Rectal smooth muscle tissue (tissue), 1 donor: ENCODE results near the gene CMC2.

ENCODE experiments used
- H3K27ac ChIP-seq: one replicate; pipeline ENCODE4 v1.7.0; 2013; ENCODE audit warnings: low read depth, low read length, inconsistent platforms
- H3K27me3 ChIP-seq: one replicate; pipeline ENCODE4 v1.7.0; 2013; ENCODE audit warnings: low read length; ENCODE audit not compliant: control insufficient read depth, insufficient read depth
- H3K36me3 ChIP-seq: one replicate; pipeline ENCODE4 v1.7.0; 2013; ENCODE audit warnings: low read length; ENCODE audit not compliant: control insufficient read depth, insufficient read depth
- H3K4me1 ChIP-seq: one replicate; pipeline ENCODE4 v1.7.0; 2013; ENCODE audit warnings: low read length; ENCODE audit not compliant: control insufficient read depth, insufficient read depth
- H3K4me3 ChIP-seq: one replicate; pipeline ENCODE4 v1.7.0; 2013; ENCODE audit warnings: low read length
- H3K9ac ChIP-seq: one replicate; pipeline ENCODE4 v1.7.0; 2013; ENCODE audit warnings: low read length

CMC2 gene

DNA sequence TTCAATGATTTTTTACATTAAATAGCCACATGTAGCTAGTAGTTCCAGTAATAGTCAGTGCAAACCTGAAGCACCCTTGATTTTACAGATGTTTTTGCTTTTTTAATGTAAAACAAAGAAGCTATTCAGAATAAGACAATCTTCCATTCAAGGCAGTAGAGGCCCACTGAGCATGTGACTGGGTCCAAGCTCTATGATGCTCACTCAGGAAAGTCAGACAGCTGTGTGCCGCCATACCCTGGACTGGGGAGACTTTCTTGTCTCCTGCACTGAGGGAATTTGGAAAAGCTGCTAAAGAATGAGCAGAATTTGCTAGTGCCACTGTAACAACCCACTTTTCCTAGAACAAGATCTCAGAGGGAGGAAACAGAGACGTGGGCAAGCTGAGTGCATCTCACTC is 11.8 kb upstream of the CMC2 start:
- Histone ChIP-seq H3K27me3 (no peaks in the 10 kb centered on the region), H3K9ac (no peak overlapping the region), H3K4me3 (no peak overlapping the region), H3K27ac (no peak overlapping the region), H3K36me3 (peaks cover 5% of the 10 kb centered on the region), H3K4me1 (no peaks in the 10 kb centered on the region)

DNA sequence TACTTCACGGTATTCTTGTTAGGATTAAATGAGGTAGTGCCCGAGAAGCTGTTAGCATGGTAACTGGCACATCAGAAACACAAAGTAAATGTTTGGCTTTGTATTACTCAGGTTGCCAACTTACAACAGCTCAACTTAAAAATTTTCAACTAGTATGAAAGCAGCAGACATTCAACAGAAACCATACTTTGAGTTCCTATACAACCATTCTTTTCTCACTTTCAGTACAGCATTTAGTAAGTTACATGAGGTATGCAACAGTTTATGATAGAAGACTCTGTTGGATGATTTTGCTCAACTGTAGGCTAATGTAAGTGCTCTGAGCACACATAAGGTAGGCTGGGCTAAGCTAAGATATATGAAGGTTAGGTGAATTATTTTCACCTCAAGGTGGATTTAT is 8.0 kb upstream of the CMC2 start:
- Histone ChIP-seq H3K36me3 (peaks cover 2% of the 10 kb centered on the region), H3K27ac (no peak overlapping the region), H3K9ac (no peak overlapping the region), H3K4me3 (no peak overlapping the region), H3K4me1 (no peaks in the 10 kb centered on the region), H3K27me3 (no peaks in the 10 kb centered on the region)

DNA sequence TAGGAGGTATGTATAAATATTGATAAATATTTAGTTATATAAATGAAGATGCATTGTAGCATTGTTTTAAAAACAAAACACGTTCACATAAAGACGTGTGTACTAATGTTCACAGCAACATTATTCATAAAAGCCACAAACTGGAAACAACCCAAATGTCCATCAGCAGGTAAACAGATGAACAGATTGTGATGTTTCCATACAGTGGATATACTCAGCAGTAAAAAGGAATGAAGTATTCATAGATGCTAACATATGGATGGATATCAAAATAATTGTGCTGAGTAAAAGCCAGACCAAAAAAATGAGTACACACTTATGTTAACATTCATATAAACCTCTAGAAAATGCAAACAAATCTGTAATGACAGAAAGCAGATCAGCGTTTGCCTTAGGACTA is 6.3 kb upstream of the CMC2 start:
- Histone ChIP-seq H3K27ac (no peak overlapping the region), H3K36me3 (peaks cover 2% of the 10 kb centered on the region), H3K27me3 (no peaks in the 10 kb centered on the region), H3K9ac (no peak overlapping the region), H3K4me1 (no peaks in the 10 kb centered on the region), H3K4me3 (no peak overlapping the region)

DNA sequence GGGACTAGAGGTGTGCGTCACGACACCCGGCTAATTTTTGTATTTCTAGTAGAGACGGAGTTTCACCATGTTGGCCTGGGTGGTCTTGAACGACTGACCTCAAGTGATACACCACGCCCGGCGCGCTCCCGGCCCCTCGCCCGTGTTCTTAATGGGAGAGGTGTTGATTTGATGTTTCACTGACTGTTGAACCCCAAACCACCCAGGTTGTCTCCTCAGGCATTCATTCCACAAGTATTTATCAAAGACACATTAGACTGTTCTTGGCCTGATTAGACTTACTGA is 1.8 kb upstream of the CMC2 start:
- Histone ChIP-seq H3K4me1 (peaks cover 8% of the 10 kb centered on the region), H3K27me3 (no peaks in the 10 kb centered on the region), H3K4me3 (peak overlapping the region; percentile 90), H3K9ac (no peak overlapping the region), H3K27ac (peak overlapping the region; percentile 94), H3K36me3 (no peaks in the 10 kb centered on the region)

DNA sequence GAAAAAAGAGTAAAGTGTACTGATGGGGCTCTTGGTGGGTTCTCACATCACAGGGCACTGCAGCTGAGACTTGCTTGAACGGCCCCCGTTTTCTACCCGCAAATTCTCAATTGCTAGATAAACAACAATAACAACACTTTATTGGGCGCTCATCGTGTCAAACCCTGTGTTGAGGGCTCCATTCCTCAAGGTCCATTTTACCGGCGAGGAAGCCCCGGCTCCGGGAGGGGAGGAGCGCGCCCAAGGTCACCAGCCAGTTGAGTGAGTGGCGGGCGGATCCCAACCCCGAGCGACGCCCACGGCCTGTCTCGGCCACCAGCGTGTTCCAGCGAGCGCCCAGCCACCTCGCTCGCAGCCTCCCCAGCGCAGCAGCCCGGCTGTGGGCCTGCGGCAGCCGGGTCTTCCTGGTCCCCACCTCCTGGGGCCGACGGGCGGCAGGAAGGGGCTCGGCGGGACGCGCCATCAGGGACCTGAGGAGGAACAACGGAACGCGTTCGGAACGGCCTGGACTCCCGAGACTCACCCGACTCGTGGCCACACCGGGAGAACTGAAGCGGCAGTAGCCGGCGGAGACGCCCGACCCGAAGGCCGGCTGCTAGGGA is 373 bp downstream of the CMC2 start:
- no peaks in the 10 kb centered on the region for H3K27me3 ChIP-seq
- peak overlapping the region; percentile 46 for H3K9ac ChIP-seq
- peak overlapping the region; percentile 94 for H3K27ac ChIP-seq
- H3K4me1 ChIP-seq: peaks cover 8% of the 10 kb centered on the region
- no peaks in the 10 kb centered on the region for H3K36me3 ChIP-seq
- H3K4me3 ChIP-seq: peak overlapping the region; percentile 90

DNA sequence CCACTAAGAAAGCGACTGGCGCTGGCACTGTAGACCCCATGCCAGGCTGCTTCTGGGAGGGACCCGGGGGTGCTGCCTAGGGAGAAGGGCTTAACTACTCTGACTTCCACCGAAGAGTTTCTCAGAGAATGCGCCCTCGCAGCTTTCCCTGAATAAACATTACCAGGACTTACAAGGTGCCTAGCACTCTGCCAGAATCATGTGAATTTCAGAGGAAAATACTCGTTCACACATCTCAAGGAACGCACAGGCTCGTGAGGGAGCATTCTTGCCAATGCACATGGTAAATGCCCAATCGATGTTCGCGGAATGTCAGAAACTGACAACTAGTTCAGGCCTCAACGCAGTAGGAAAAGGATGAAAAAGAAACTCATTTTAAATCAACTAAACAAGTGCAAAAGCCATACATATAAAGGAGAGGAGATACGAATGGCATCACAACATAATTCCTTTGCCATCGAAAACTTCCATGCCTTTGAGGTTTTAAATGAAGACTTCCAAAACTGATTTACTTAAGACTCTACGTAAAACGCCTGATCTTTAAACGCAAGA is 999 bp downstream of the CMC2 start:
- peak overlapping the region; percentile 94 for H3K27ac ChIP-seq

DNA sequence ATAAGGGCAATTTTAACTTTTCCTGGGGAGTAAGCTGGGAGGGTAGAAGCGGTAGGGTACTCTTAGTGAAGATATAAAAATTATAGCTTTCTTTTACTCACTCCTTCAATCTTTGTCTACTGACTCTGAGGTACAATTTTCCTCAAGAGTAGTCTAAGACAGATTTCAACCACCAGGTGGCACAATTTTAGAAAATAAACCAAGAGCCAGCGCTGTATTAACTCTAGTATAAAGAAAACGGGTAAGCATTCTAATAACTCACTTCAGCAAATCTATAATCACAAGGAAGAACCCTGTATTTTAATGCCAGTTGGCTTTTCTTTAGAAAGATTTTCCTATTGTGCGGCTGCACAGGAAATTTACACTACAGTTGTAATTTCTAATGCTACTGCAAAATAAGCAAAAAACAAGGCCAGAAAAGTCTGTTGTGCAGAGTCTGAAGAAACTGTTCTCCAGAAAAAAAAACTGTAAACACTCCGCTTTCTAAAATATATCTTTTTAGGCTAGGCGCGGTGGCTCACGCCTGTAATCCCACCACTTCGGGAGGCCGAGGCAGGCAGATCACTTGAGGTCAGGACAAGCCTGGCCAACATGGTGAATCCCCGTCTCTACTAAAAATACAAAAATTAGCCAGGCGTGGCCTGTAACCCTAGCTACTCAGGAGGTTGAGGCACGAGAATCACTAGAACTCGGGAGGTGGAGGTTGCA is 1.9 kb downstream of the CMC2 start:
- peak overlapping the region; percentile 2 for H3K4me3 ChIP-seq
- no peaks in the 10 kb centered on the region for H3K36me3 ChIP-seq
- no peaks in the 10 kb centered on the region for H3K27me3 ChIP-seq
- no peak overlapping the region for H3K27ac ChIP-seq
- no peak overlapping the region for H3K9ac ChIP-seq
- H3K4me1 ChIP-seq: peaks cover 8% of the 10 kb centered on the region

More for the DNA sequence above, 999 bp downstream of the CMC2 start:
- Histone ChIP-seq H3K9ac (peak overlapping the region; percentile 46), H3K4me1 (peaks cover 8% of the 10 kb centered on the region), H3K36me3 (no peaks in the 10 kb centered on the region), H3K27me3 (no peaks in the 10 kb centered on the region), H3K4me3 (peak overlapping the region; percentile 90)

DNA sequence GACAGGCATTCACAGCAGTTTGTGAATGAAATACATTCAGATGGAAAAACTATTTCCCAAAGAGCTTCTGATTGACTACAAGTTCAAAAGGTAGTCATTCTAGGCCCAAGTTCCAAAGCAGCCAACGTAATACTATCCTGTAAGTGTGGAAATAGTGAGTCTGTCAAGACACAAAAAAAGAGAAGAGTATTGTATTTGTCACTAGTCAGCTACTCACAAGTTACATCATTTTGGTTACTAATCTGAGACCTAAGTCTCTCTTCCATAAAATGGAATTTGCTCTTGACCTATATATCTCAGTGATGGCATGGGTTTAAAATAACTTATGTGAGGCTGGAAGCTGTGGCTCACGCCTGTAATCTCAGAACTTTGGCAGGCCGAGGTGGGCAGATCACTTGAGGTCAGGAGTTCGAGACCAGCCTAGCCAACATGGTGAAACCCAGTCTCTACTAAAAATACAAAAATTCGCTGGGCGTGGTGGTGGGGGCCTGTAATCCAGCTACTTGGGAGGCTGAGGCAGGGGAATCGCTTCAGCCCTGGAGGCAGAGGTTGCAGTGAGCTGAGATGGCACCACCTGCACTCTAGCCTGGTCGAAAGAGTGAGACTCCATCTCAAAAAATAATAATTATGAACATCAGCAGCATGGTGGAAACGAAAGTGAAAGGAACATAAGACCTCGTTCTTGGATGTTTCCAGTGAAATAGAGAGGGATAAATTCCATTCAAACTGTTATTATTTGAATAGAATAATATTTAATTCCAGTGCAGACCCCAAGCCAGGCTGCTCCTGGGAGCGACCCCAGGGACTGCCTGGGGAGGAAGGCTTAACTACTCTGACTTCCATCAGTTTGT is 2.9 kb downstream of the CMC2 start:
- no peaks in the 10 kb centered on the region for H3K27me3 ChIP-seq
- H3K9ac ChIP-seq: no peak overlapping the region
- H3K27ac ChIP-seq: no peak overlapping the region
- no peaks in the 10 kb centered on the region for H3K36me3 ChIP-seq
- H3K4me3 ChIP-seq: peak overlapping the region; percentile 2
- peaks cover 8% of the 10 kb centered on the region for H3K4me1 ChIP-seq

DNA sequence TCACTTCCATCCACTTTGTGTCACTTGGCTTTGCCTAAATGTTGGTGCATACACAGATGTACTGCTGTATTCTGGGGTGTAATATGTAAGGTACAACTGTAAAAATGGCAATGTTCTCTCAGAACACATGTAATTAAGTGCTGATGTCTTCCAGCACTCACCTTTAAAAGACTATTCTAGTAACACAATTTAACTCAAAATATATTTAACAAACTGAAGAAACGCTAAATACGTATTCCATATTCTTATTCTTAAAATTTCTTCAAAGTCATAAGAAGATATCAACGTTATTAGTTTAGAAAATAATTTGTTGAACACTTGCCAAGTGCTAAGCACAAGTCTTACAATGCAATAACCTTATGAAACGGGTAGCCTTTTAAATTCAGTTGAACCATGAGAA is 3.6 kb downstream of the CMC2 start:
- Histone ChIP-seq H3K27me3 (no peaks in the 10 kb centered on the region), H3K27ac (no peak overlapping the region), H3K4me1 (peaks cover 8% of the 10 kb centered on the region), H3K36me3 (no peaks in the 10 kb centered on the region), H3K4me3 (no peak overlapping the region), H3K9ac (no peak overlapping the region)

DNA sequence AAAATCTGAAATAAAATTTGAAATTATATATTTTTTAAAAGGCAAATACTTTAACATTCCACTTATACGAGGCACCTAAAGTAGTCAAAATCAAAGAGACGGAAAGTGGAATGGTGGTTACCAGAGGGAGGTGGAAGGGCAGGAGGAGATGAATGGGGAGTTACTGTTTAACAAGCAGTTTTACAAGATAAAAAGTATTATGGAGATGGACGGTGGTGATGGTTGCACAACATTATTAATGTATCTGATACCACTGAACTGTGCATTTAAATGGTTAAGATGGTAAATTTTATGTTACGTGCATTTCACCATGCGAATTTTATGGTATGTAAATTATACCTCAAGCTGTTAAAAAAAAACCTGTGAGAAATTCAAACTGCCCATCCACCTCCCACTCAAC is 5.4 kb downstream of the CMC2 start:
- no peaks in the 10 kb centered on the region for H3K36me3 ChIP-seq
- no peaks in the 10 kb centered on the region for H3K27me3 ChIP-seq
- H3K4me3 ChIP-seq: no peak overlapping the region
- no peak overlapping the region for H3K9ac ChIP-seq
- no peak overlapping the region for H3K27ac ChIP-seq
- peaks cover 8% of the 10 kb centered on the region for H3K4me1 ChIP-seq

DNA sequence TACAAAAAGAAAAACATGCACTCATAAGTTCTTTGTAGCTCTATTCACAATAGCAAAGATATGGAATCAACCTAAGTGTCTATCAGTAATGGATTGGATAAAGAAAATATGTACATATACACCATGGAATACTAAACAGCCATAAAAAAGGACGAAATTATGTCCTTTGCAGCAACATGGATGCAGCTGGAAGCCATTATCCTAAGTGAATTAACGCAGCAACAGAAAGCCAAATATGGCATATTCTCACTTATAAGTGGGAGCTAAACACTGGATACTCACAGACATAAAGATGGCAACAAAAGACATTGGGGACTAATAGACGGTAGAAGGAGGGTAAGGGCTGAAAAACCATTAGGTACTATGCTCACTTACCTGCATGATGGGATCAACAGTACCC is 5.8 kb downstream of the CMC2 start:
- Histone ChIP-seq H3K27ac (no peak overlapping the region), H3K4me3 (no peak overlapping the region), H3K36me3 (no peaks in the 10 kb centered on the region), H3K4me1 (peaks cover 7% of the 10 kb centered on the region), H3K27me3 (no peaks in the 10 kb centered on the region), H3K9ac (no peak overlapping the region)

DNA sequence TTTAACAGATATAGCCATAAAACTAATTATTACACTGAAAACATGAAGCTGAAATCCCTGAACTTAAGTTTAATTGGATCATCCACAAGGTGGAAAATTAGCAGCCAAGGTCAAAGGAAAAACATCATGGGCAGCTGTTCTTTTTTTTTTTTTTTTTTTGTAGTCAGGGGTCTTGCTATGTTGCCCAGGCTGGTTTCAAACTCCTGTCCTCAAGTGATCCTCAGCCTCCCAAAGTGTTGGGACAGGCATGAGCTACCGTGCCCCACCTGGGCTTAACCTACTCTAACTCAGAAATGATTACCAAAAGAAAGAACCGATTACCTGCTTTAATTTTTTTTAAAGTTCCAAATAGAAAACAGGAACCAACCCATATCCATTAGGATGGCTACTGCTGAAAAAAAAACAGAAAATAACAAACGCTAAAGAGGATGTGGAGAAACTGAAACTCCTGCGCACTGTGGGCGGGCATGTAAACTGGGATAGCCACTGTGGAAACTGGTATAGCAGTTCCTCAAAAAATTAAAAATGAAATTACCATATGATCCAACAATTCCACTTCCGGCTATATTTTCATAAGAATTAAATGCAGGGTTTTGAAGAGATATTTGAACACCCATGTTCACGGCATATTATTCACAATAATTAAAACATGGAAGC is 8.6 kb downstream of the CMC2 start:
- Histone ChIP-seq H3K27ac (no peak overlapping the region), H3K27me3 (no peaks in the 10 kb centered on the region), H3K4me1 (no peaks in the 10 kb centered on the region), H3K9ac (no peak overlapping the region), H3K4me3 (no peak overlapping the region), H3K36me3 (no peaks in the 10 kb centered on the region)
